GM12878 (cell line): ENCODE results near the gene GYG1. TPM values are rescaled to one million over a fixed set of nuclear protein-coding genes. Genes with fewer than 3 reads are reported as not detected.

Source experiments
- ATAC-seq: fragments of 200-7000 bp; cut with Tn5 transposase; 3 replicates; pipeline ENCODE4 v1.9.1; 2020; ENCODE audit warnings: mild to moderate bottlenecking, moderate library complexity
- BruUV-seq: library from RNA; stranded (reverse); fragments of 400-500 nt; replicated peaks from 2 replicates; lab custom pipeline; 2021; lab: Mats Ljungman, UMichigan
- CTCF ChIA-PET: fragments of 300-600 bp; sonication (Branson Sonifier 250); formaldehyde crosslinking; extraction: SDS; loops from one replicate; lab custom pipeline; 2021; ENCODE audit warnings: inconsistent platforms; lab: Yijun Ruan, JAX
- POLR2A ChIA-PET: fragments of 350-600 bp; formaldehyde crosslinking; extraction: SDS; loops from one replicate; lab custom pipeline; 2021; ENCODE audit warnings: inconsistent platforms; lab: Charles Lee
- RAD21 ChIA-PET: fragments of 300-600 bp; sonication (Branson Sonifier 250); formaldehyde crosslinking; loops from one replicate; lab custom pipeline; 2023; ENCODE audit warnings: antibody characterized with exemption; ENCODE audit not compliant: unreplicated experiment; lab: Charles Lee
- SMC1A ChIA-PET: fragments of 300-600 bp; sonication (Branson Sonifier 250); formaldehyde crosslinking; loops from one replicate; lab custom pipeline; 2023; ENCODE audit not compliant: unreplicated experiment, uncharacterized antibody; lab: Charles Lee
- DNase-seq: peaks from one replicate; pipeline ENCODE4 v3.0.0-alpha.2; 2011; ENCODE audit warnings: low read depth, low spot score
- FAIRE-seq: peaks from 3 replicates; lab custom pipeline; 2011; peaks lifted over from hg19 to GRCh38; lab: Jason Lieb, UNC
- H2AFZ ChIP-seq: 2 replicates; pipeline ENCODE4 v1.6.0; 2011; ENCODE audit warnings: low read depth, low read length, control low read depth; ENCODE audit not compliant: control insufficient read depth
- H3K27ac ChIP-seq: 2 replicates; pipeline ENCODE4 v1.5.1; 2011; ENCODE audit warnings: control low read depth; ENCODE audit not compliant: control insufficient read depth, insufficient read depth
- H3K27me3 ChIP-seq, 2 experiments: replicated peaks in 1 of 2; 2 replicates each; pipeline versions ENCODE4 v1.6.0 to v1.6.1; 2011; ENCODE audit warnings: low read length in 1 of 2; ENCODE audit not compliant: control insufficient read depth in 2 of 2, insufficient read depth in 2 of 2
- H3K36me3 ChIP-seq, 2 experiments: 2 replicates each; pipeline ENCODE4 v1.5.1; 2011; ENCODE audit warnings: low read length in 1 of 2; ENCODE audit not compliant: control insufficient read depth in 2 of 2, insufficient read depth in 2 of 2
- H3K4me1 ChIP-seq: 2 replicates; pipeline ENCODE4 v1.6.1; 2011; ENCODE audit warnings: mild to moderate bottlenecking, low read length, moderate library complexity, mixed read lengths; ENCODE audit not compliant: control insufficient read depth, insufficient read depth
- H3K4me2 ChIP-seq: 2 replicates; pipeline ENCODE4 v1.6.0; 2011; ENCODE audit warnings: control low read depth; ENCODE audit not compliant: control insufficient read depth, insufficient read depth
- H3K4me3 ChIP-seq: fragments of 200-600 bp; sonication (generic); 2 replicates; pipeline ENCODE4 v1.5.1; 2016
- H3K79me2 ChIP-seq: 2 replicates; pipeline ENCODE4 v1.6.0; 2011; ENCODE audit warnings: low read length; ENCODE audit not compliant: control insufficient read depth, insufficient read depth
- H3K9ac ChIP-seq: 2 replicates; pipeline ENCODE4 v1.8.0; 2011; ENCODE audit warnings: low read length, control low read depth, mixed read lengths; ENCODE audit not compliant: control insufficient read depth, insufficient read depth
- H3K9me3 ChIP-seq: replicated peaks from 3 replicates; pipeline ENCODE4 v1.5.1; 2011; ENCODE audit warnings: mild to moderate bottlenecking, low read length; ENCODE audit not compliant: control insufficient read depth, insufficient read depth
- H4K20me1 ChIP-seq: 2 replicates; pipeline ENCODE4 v1.6.0; 2011; ENCODE audit not compliant: control insufficient read depth, insufficient read depth
- BCL3 ChIP-seq: IDR thresholded peaks from 2 replicates; pipeline ENCODE4 v1.6.1; 2011; ENCODE audit warnings: borderline replicate concordance, low read depth, mild to moderate bottlenecking, moderate library complexity, low read length; ENCODE audit not compliant: insufficient read depth, poor library complexity, severe bottlenecking
- EGR1 ChIP-seq, 2 experiments: IDR thresholded peaks; 1 replicate in 1 of 2; 2 replicates in 1 of 2; pipeline ENCODE4 v1.6.1; 2011 to 2012; ENCODE audit warnings: low read depth in 2 of 2, low read length in 2 of 2, borderline replicate concordance in 1 of 2, mild to moderate bottlenecking in 1 of 2, moderate library complexity in 1 of 2
- EP300 ChIP-seq, 2 experiments: fragments of 150-350 bp in 1 of 2; IDR thresholded peaks; 2 replicates each; pipeline ENCODE4 v1.6.1; 2011 to 2012; ENCODE audit warnings: low read depth in 2 of 2, low read length in 2 of 2, borderline replicate concordance in 1 of 2, improper control_type of control experiment in 1 of 2, inconsistent platforms in 1 of 2; ENCODE audit not compliant: control insufficient read depth in 1 of 2
- FOXK2 ChIP-seq: fragments of 450-650 bp; IDR thresholded peaks from 2 replicates; pipeline ENCODE4 v1.6.1; 2017; ENCODE audit warnings: mild to moderate bottlenecking, moderate library complexity
- GABPA ChIP-seq: IDR thresholded peaks from 2 replicates; pipeline ENCODE4 v1.6.1; 2014; ENCODE audit warnings: antibody characterized with exemption, low read depth, mild to moderate bottlenecking, inconsistent platforms
- HDAC2 ChIP-seq: fragments of 200-600 bp; sonication (generic); IDR thresholded peaks from 2 replicates; pipeline ENCODE4 v1.6.1; 2017
- KAT2A ChIP-seq: conservative IDR thresholded peaks from 2 replicates; pipeline ENCODE4 v1.6.1; 2011; ENCODE audit warnings: low read depth, low read length; ENCODE audit not compliant: control insufficient read depth
- MEF2A ChIP-seq: IDR thresholded peaks from 2 replicates; pipeline ENCODE4 v1.6.1; 2011; ENCODE audit warnings: low read depth, mild to moderate bottlenecking, low read length, moderate library complexity; ENCODE audit not compliant: insufficient read depth
- MYC ChIP-seq: IDR thresholded peaks from 2 replicates; pipeline ENCODE4 v1.6.1; 2011; ENCODE audit warnings: mild to moderate bottlenecking, low read length, moderate library complexity, inconsistent platforms; ENCODE audit not compliant: insufficient read depth, insufficient replicate concordance, insufficient read length, severe bottlenecking
- NFXL1 ChIP-seq: fragments of 450-650 bp; IDR thresholded peaks from 2 replicates; pipeline ENCODE4 v1.6.1; 2017; ENCODE audit warnings: antibody characterized with exemption, mild to moderate bottlenecking, borderline replicate concordance
- NR2C2 ChIP-seq: IDR thresholded peaks from 2 replicates; pipeline ENCODE4 v1.6.1; 2011; ENCODE audit warnings: borderline replicate concordance, low read depth; ENCODE audit not compliant: control insufficient read depth, insufficient read length
- NRF1 ChIP-seq: conservative IDR thresholded peaks from 2 replicates; pipeline ENCODE4 v1.6.1; 2011; ENCODE audit warnings: mild to moderate bottlenecking, low read depth, low read length, improper control_type of control experiment
- PML ChIP-seq: IDR thresholded peaks from 2 replicates; pipeline ENCODE4 v1.6.1; 2012; ENCODE audit warnings: low read length, inconsistent platforms
- RAD51 ChIP-seq: fragments of 450-650 bp; IDR thresholded peaks from 2 replicates; pipeline ENCODE4 v1.6.1; 2016; ENCODE audit warnings: moderate library complexity, mild to moderate bottlenecking, inconsistent platforms
- SP1 ChIP-seq: IDR thresholded peaks from one replicate; pipeline ENCODE4 v1.6.1; 2011; ENCODE audit warnings: low read depth, low read length
- SRF ChIP-seq, 2 experiments: IDR thresholded peaks; 2 replicates each; pipeline ENCODE4 v1.6.1; 2011; ENCODE audit warnings: low read depth in 2 of 2, low read length in 2 of 2, mild to moderate bottlenecking in 1 of 2, moderate library complexity in 1 of 2
- SUPT20H ChIP-seq: IDR thresholded peaks from 2 replicates; pipeline ENCODE4 v1.6.1; 2011; ENCODE audit warnings: low read depth, mild to moderate bottlenecking, low read length, moderate library complexity, borderline replicate concordance; ENCODE audit not compliant: control insufficient read depth
- TCF7 ChIP-seq: IDR thresholded peaks from 2 replicates; pipeline ENCODE4 v1.6.1; 2014; ENCODE audit warnings: antibody characterized with exemption, borderline replicate concordance
- ZBED1 ChIP-seq: IDR thresholded peaks from 2 replicates; pipeline ENCODE4 v1.6.1; 2016; ENCODE audit warnings: borderline replicate concordance
- ZNF384 ChIP-seq: IDR thresholded peaks from 2 replicates; pipeline ENCODE4 v1.6.1; 2012; ENCODE audit warnings: low read depth, mild to moderate bottlenecking, low read length, improper control_type of control experiment, borderline replicate concordance
- WGBS: methylation state at CpG from one replicate; pipeline ENCODE4 v1.1.6; 2016; ENCODE audit warnings: low lambda C conversion rate; ENCODE audit not compliant: insufficient replicate concordance, insufficient coverage; ENCODE audit errors: missing lambda C conversion rate; 5-methylcytosine and 5-hydroxymethylcytosine counted together
- in situ Hi-C: fragments of 300-500 bp; cut with MboI; formaldehyde crosslinking; loops from 9 replicates; pipeline ENCODE4 v1.14.3; 2018; ENCODE audit warnings: mixed read lengths
- intact Hi-C: fragments of 100-400 bp; cut with micrococcal nuclease; formaldehyde crosslinking; loops from one replicate; pipeline ENCODE4 v1.14.2; 2022; ENCODE audit not compliant: unreplicated experiment
- polyA plus RNA-seq, 11 experiments: library from polyadenylated mRNA; depleted of rRNA in 4 of 11; unstranded in 6 of 11; stranded (reverse) in 5 of 11; fragments of >200 nt; fragmentation: Nextera tagmentation in 4 of 11; fragmentation: Illumina TruSeq in 1 of 11; extraction: Ambion mirVana in 4 of 11; extraction: Trizol in 1 of 11; gene quantifications; 1 replicate in 1 of 11; 2 replicates in 10 of 11; pipeline versions ENCODE4 v1.2.1 to v1.2.3, GENCODE V29; 2011 to 2016; ENCODE audit warnings: inconsistent platforms in 2 of 11, missing spikeins in 2 of 11, low read depth in 1 of 11
- total RNA-seq, 4 experiments: library from RNA; depleted of rRNA in 3 of 4; stranded (reverse); fragments of >200 nt in 3 of 4; fragmentation: Illumina TruSeq in 1 of 4; extraction: Trizol in 1 of 4; gene quantifications; 2 replicates each; pipeline versions ENCODE4 v1.2.1 to v1.2.3, GENCODE V29; 2013 to 2021

GYG1 gene
- total and polyA plus RNA-seq, 10 of the 15 experiments (the other 5 are each of a cell fraction or from before 2014, with no cell fraction given): 11.8 to 38.9 (median 22.9) TPM

- CTCF ChIA-PET: no interaction called here
Observed at GRCh38 chr3:149037684-149038083, 46.3 kb downstream of the GYG1 start.

DNA sequence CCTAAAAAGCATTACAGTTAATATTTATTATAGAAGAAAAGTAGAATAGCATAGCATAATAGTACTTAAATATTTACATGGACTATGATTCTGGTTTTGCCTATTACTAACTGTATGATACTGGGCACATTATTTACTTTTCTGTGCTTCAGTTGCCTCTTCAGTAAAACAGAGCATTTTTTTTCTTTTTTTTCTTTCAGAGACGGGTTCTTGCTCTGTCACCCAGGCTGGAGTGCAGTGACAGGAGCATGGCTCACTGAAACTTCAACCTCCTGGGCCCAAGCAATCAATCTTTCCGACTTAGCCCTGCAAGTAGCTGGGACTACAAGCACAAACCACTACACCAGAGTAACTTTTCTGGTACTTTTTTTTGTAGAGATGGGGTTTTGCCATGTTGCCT, 47.0 kb downstream of the GYG1 start:
- Histone ChIP-seq H3K27ac (no peak overlapping the region), H3K36me3 (peaks cover 0 to 7% of the 10 kb centered on the region in 2 experiments; a peak in 1 of 4 replicates), H3K27me3 (no peaks in the 10 kb centered on the region), H4K20me1 (no peaks in the 10 kb centered on the region), H3K4me2 (no peak overlapping the region), H3K4me3 (no peak overlapping the region), H2AFZ (no peak overlapping the region), H3K79me2 (no peaks in the 10 kb centered on the region), H3K4me1 (peaks cover 7% of the 10 kb centered on the region; the same call in 1 of the 2 replicates), H3K9me3 (no peaks in the 10 kb centered on the region), H3K9ac (no peak overlapping the region)
- FAIRE-seq (no peak), DNase-seq (no peak), ATAC-seq (no peak)
- ChIA-PET SMC1A (interaction anchor here (0.9 kb wide), 1 partner anchor 12 kb away, joined by 3 read pairs; no protein-coding TSS in a partner anchor), RAD21 (no interaction called here), POLR2A (no interaction called here), CTCF (no interaction called here)
- in situ Hi-C loops: no loop called here
- intact Hi-C loops: no loop called here
- BruUV-seq: no TSS peak
- WGBS: 96% methylated on average over 2 of the region's 2 CpGs
- TF ChIP-seq GABPA: no peak
- TF ChIP-seq RAD51: no peak
- no peak for TF ChIP-seq NR2C2
- no peak for TF ChIP-seq ZBED1
- TF ChIP-seq SUPT20H: no peak
- TF ChIP-seq SP1: no peak
- no peak for TF ChIP-seq BCL3
- no peak for TF ChIP-seq MEF2A
- TF ChIP-seq NFXL1: no peak
- TF ChIP-seq KAT2A: no peak
- no peak for TF ChIP-seq MYC
- no peak for TF ChIP-seq HDAC2
- no peak for TF ChIP-seq EP300 (IDR thresholded peaks at IDR 0.05; ENCODE audit: borderline replicate concordance in 1 of 2, control insufficient read depth in 1 of 2, low read depth in 2 of 2, low read length in 2 of 2)
- no peak for TF ChIP-seq PML
- no peak for TF ChIP-seq NRF1

More at GRCh38 chr3:149037684-149038083, 46.3 kb downstream of the GYG1 start:
- H3K9ac ChIP-seq: no peak overlapping the region
- FAIRE-seq: no peak
- ChIA-PET SMC1A (interaction anchor here (1.4 kb wide), 1 partner anchor 45 kb away, joined by 3 read pairs; no protein-coding TSS in a partner anchor), POLR2A (no interaction called here)
- H3K36me3 ChIP-seq: peaks cover 0 to 7% of the 10 kb centered on the region in 2 experiments; a peak in 1 of 4 replicates
- H3K4me1 ChIP-seq: peaks cover 4% of the 10 kb centered on the region; the same call in 1 of the 2 replicates
- no peaks in the 10 kb centered on the region for H3K9me3 ChIP-seq
- WGBS: 93% methylated on average over 4 of the region's 4 CpGs
- no peak for TF ChIP-seq SRF (IDR thresholded peaks at IDR 0.05; ENCODE audit: low read depth in 2 of 2, low read length in 2 of 2)
- TF ChIP-seq EGR1 (IDR thresholded peaks at IDR 0.05; ENCODE audit: borderline replicate concordance in 1 of 2, low read depth in 2 of 2, low read length in 2 of 2): no peak
- TF ChIP-seq ZBED1: no peak
- no peak for TF ChIP-seq TCF7
- TF ChIP-seq ZNF384: no peak
- TF ChIP-seq FOXK2: no peak
- TF ChIP-seq, all 136 proteins: peak for 0
- H2AFZ ChIP-seq: no peak overlapping the region
- ATAC-seq (no peak), DNase-seq (no peak)
- H3K27me3 ChIP-seq: no peaks in the 10 kb centered on the region
- H3K4me2 ChIP-seq: no peak overlapping the region
- no TSS peak for BruUV-seq
- no peaks in the 10 kb centered on the region for H3K79me2 ChIP-seq
- H3K27ac ChIP-seq: no peak overlapping the region
- RAD21 ChIA-PET: no interaction called here
- intact Hi-C loops (no loop called here), in situ Hi-C loops (no loop called here)
- no peaks in the 10 kb centered on the region for H4K20me1 ChIP-seq
- H3K4me3 ChIP-seq: no peak overlapping the region
